ENCODE results near the gene APLP2.

DNA sequence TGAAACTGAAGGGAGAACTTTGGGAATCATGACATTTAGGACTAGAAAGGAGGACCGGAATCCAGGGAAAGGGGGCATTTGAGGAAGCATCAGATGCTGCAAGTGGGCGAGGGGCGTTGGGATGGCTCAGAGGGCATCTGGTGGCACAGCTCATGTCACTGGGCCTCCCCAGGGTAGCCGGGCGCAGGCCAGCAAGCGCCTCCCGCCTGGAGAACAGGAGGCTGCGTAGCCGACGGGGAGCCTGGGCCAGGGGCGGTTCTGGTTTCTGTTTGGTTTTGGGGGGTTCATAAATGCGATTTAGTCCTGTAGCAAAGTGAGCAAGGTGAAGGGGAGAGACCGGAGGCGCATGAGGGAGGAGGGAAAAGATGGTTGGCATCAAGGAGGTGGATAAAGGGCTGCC, 89.4 kb downstream of the APLP2 start:
- TF ChIP-seq CTCF (IDR thresholded peaks at IDR 0.05; ENCODE audit: poor library complexity) (no peak), EZH2 (IDR thresholded peaks at IDR 0.05; ENCODE audit: borderline replicate concordance) (no peak)

All from hepatocyte (in vitro differentiated cells).